Esophagus muscularis mucosa (tissue), 4 donors: ENCODE data around the gene HOXD8. TPM values are rescaled to one million over a fixed set of nuclear protein-coding genes. Genes with fewer than 3 reads are reported as not detected.

Experiments used
- DNase-seq: peaks from one replicate; pipeline ENCODE4 v3.0.0-alpha.2; 2017; ENCODE audit errors: extremely low spot score
- H3K27ac ChIP-seq, 4 donors: fragments of 200-600 bp; sonication (generic); replicated peaks in 1 of 4; 1 replicate in 3 of 4; 2 replicates in 1 of 4; pipeline ENCODE4 v1.5.1; 2016 to 2019; ENCODE audit warnings: mild to moderate bottlenecking in 1 of 4
- H3K27me3 ChIP-seq, 4 donors: fragments of 200-600 bp; sonication (generic); one replicate each; pipeline versions ENCODE4 v1.5.1 to v1.6.0; 2016 to 2019
- H3K36me3 ChIP-seq, 4 donors: fragments of 200-600 bp; sonication (generic); one replicate each; pipeline ENCODE4 v1.5.1; 2016 to 2019
- H3K4me1 ChIP-seq, 4 donors: fragments of 200-600 bp; sonication (generic); one replicate each; pipeline ENCODE4 v1.5.1; 2016 to 2019
- H3K4me3 ChIP-seq, 4 donors: fragments of 200-600 bp; sonication (generic); 1 replicate in 2 of 4; 2 replicates in 2 of 4; pipeline ENCODE4 v1.5.1; 2016 to 2019; ENCODE audit warnings: mild to moderate bottlenecking in 4 of 4, moderate library complexity in 1 of 4
- H3K9me3 ChIP-seq, 4 donors: fragments of 200-600 bp; sonication (generic); 1 replicate in 3 of 4; 2 replicates in 1 of 4; pipeline ENCODE4 v1.5.1; 2016 to 2019
- EP300 ChIP-seq: sonication (generic); formaldehyde crosslinking; IDR thresholded peaks from one replicate; pipeline ENCODE4 v1.6.1; 2017; ENCODE audit warnings: antibody characterized with exemption
- POLR2A ChIP-seq: fragments of 450-650 bp; IDR thresholded peaks from one replicate; pipeline ENCODE4 v1.6.1; 2017; ENCODE audit warnings: antibody characterized with exemption, moderate library complexity, mild to moderate bottlenecking, low read depth
- POLR2AphosphoS5 ChIP-seq, 2 donors: sonication (generic); formaldehyde crosslinking; IDR thresholded peaks; one replicate each; pipeline ENCODE4 v1.6.1; 2017; ENCODE audit warnings: antibody characterized with exemption in 2 of 2
- WGBS: methylation state at CpG from one replicate; pipeline ENCODE4 v1.1.5; 2018; 5-methylcytosine and 5-hydroxymethylcytosine counted together
- intact Hi-C: fragments of 100-400 bp; cut with DNase I; formaldehyde crosslinking; loops from one replicate; pipeline ENCODE4 v1.15.1; 2023
- total RNA-seq, 4 donors: library from RNA; depleted of rRNA; stranded (reverse); fragments of >200 nt; gene quantifications; one replicate each; pipeline versions ENCODE4 v1.1.0 to v1.2.1, GENCODE V29; 2016
- TF ChIP-seq, protein P1 (sequence below), 3 experiments: fragments of 200-600 bp in 2 of 3; fragments of 450-650 bp in 1 of 3; sonication (generic) in 2 of 3; IDR thresholded peaks; one replicate each; pipeline ENCODE4 v1.5.1; 2017 to 2019; ENCODE audit warnings: antibody characterized with exemption in 3 of 3, mild to moderate bottlenecking in 2 of 3, moderate library complexity in 1 of 3

The HOXD8 gene
- total RNA-seq, 4 donors from 2014 or later: 3.7 to 4.8 (median 4.3) TPM

DNA sequence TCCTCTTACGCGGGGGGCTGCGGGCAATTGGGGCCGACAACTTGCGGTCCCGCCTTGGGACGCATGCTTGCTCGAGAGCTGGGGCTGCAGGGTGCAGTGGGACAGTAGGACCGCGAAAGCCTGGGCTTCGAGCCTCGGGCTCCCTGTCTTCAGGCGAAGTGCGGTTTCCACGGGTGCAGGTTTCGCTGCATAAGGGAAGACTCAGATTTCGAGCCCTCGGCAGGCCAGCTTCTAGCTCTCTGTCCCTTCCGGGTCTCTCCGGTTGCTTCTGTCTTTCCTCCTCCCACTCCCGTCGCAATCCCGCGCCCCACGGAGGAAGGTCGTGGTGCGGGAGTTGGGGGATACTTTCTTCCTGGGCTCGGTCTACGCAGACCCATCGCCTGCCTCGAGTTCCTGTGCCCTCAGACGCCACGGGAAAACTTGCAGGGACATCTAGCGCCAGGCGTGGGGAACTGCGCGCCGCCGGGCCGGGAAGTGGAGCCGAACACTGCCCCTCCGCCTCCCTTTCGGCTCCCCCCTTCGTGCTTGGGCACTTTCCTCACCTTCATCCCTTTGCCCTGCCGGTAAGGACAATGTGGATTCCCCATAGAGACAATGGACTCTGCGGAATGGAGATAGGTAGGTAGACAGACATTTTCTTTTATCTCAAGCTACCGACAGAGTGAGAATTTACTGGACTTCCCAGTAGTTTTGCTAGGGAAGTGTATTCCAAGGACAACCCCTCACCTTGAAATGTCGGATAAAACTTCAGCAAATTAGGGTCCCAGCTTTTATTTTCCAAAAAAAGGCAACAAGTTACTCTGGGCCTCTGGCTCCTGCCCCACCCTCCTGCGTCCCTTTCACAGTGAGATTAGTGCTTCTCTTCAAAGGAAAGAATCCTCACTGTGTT is 41.2 kb upstream of the HOXD8 start:
- Histone ChIP-seq H3K4me3 (peak overlapping the region; percentile 24 to 52 (median 34)), H3K27me3 (peaks cover 8 to 100% (median 89%) of the 10 kb centered on the region in 4 donors), H3K9me3 (no peaks in the 10 kb centered on the region), H3K36me3 (no peaks in the 10 kb centered on the region), H3K4me1 (peaks cover 19 to 55% (median 53%) of the 10 kb centered on the region in 4 donors), H3K27ac (no peak overlapping the region)
- no peak for DNase-seq
- intact Hi-C loops: loop anchor here (10.0 kb wide), 1 partner anchor 1753 kb away; the partner anchor contains the start of gene SP9
- WGBS: 5% methylated on average over 28 of the region's 49 CpGs
- TF ChIP-seq EP300 (no peak), POLR2A (no peak), POLR2AphosphoS5 (IDR thresholded peaks at IDR 0.05) (peak in 1 of 2 donors; percentile 15)
- TF ChIP-seq, protein P1, sequence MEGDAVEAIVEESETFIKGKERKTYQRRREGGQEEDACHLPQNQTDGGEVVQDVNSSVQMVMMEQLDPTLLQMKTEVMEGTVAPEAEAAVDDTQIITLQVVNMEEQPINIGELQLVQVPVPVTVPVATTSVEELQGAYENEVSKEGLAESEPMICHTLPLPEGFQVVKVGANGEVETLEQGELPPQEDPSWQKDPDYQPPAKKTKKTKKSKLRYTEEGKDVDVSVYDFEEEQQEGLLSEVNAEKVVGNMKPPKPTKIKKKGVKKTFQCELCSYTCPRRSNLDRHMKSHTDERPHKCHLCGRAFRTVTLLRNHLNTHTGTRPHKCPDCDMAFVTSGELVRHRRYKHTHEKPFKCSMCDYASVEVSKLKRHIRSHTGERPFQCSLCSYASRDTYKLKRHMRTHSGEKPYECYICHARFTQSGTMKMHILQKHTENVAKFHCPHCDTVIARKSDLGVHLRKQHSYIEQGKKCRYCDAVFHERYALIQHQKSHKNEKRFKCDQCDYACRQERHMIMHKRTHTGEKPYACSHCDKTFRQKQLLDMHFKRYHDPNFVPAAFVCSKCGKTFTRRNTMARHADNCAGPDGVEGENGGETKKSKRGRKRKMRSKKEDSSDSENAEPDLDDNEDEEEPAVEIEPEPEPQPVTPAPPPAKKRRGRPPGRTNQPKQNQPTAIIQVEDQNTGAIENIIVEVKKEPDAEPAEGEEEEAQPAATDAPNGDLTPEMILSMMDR (IDR thresholded peaks at IDR 0.05): peak; percentile 56 to 84 (median 60)

DNA sequence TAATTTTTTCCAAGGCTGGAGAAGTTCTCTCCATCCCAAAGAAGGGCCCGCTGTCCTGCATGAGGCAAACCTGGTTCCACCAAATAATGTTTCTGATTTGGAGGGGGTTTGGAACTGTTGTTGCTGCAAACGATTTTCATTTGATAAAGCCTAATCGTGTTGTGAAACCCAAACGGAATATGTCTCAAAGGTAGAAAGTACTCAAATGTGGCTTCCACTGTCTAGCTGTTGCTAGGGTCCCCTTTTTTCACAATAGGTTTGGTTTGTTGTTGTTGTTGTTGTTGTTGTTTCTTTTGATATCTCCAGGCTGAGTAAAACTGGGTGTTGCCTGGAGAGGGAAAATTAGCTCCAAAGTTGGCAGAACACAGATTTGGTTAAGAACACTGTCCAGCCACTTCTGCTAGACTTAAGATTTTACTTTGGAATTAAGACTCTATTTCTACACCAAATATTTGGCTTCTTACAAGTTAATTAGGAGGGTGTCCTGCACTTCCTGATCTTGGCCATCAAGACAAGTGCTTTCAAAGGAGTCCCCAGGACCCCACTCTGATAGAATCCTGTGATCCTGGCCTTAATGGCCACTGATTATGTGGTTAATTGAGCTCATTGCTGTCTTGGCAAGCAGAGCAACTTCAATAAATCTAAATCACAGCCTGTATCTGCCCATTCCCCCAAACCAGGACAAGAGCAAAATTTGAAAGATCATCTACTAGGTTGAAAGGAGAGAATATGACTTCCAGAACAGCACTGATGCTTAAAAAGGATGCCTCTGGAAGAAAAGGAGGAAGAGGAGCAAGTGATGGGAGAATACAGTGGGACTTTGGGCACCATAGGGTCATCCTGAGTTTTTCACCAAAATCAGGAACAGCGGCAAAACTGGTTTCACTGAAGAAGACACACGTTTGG is 40.3 kb upstream of the HOXD8 start:
- H3K36me3 ChIP-seq: no peaks in the 10 kb centered on the region
- H3K27ac ChIP-seq: no peak overlapping the region
- H3K27me3 ChIP-seq: peaks cover 8 to 100% (median 88%) of the 10 kb centered on the region in 4 donors
- TF ChIP-seq, protein P1 (IDR thresholded peaks at IDR 0.05): no peak
- no peak for TF ChIP-seq POLR2A
- 10% methylated on average over 6 of the region's 6 CpGs for WGBS
- H3K4me3 ChIP-seq: no peak overlapping the region
- no peak for DNase-seq
- peaks cover 21 to 54% (median 50%) of the 10 kb centered on the region in 4 donors for H3K4me1 ChIP-seq
- intact Hi-C loops: loop anchor here (10.0 kb wide), 1 partner anchor 1754 kb away; the partner anchor contains the start of gene SP9
- no peaks in the 10 kb centered on the region for H3K9me3 ChIP-seq

DNA sequence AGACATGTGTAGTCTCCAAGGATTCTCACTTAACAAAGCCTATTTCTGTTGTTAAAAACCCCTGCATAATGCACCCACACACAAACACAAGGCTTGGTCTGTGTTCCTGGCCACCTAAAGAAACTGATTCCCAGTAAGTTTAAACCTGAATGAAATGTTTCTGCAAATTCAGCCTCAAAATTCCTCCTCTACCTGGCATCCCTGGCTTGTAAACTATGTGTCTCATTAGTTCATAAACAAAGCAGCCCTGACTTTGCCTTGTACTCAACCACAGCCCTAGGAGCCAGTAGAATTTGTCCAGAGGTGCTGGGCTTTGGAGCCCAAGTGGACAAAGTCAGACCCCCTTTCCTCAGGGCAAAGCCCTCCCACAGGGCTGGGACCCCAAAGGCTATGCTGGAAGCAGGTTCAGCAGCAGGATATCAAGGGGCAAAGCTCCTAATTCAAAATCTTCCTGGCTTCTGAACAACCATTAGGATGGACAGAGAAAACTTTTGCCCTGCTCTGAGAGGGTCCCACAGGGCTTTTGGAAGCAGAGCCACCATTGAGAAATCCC is 39.6 kb upstream of the HOXD8 start:
- H3K9me3 ChIP-seq: no peaks in the 10 kb centered on the region
- TF ChIP-seq, protein P1 (IDR thresholded peaks at IDR 0.05): no peak
- TF ChIP-seq EP300 (no peak), POLR2A (no peak), POLR2AphosphoS5 (IDR thresholded peaks at IDR 0.05) (no peak)
- no peak overlapping the region for H3K27ac ChIP-seq
- H3K4me3 ChIP-seq: no peak overlapping the region
- peaks cover 21 to 48% (median 45%) of the 10 kb centered on the region in 4 donors for H3K4me1 ChIP-seq
- no peak for DNase-seq
- H3K36me3 ChIP-seq: no peaks in the 10 kb centered on the region
- H3K27me3 ChIP-seq: peaks cover 8 to 100% (median 89%) of the 10 kb centered on the region in 4 donors
- intact Hi-C loops: loop anchor here (10.0 kb wide), 1 partner anchor 1755 kb away; the partner anchor contains the start of gene SP9

DNA sequence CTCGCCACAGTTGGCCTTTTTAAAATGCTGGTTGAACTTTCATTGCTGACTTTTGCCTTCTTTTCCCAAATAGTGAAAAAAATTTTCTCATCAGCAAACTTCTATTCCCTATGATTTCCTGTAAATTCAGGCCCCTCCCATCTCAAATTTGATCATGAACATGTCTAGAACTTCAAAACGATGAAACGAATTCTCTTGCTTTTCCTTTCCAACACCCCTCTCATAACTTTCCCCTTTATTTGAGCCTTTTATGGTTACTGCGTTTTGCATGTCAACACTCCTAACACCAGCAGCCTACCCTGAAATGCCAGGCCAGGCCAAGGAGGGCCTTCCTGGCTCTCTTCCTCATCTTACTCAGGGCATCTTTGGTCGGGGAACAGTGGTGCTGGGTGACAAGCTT is 38.6 kb upstream of the HOXD8 start:
- Histone ChIP-seq H3K4me1 (peaks cover 20 to 39% (median 36%) of the 10 kb centered on the region in 4 donors), H3K27me3 (peaks cover 8 to 100% (median 89%) of the 10 kb centered on the region in 4 donors), H3K36me3 (no peaks in the 10 kb centered on the region), H3K4me3 (no peak overlapping the region), H3K27ac (no peak overlapping the region), H3K9me3 (no peaks in the 10 kb centered on the region)
- intact Hi-C loops: no loop called here
- WGBS: 29% methylated on average over 5 of the region's 5 CpGs
- DNase-seq: no peak
- TF ChIP-seq POLR2AphosphoS5 (IDR thresholded peaks at IDR 0.05) (no peak), EP300 (no peak), POLR2A (no peak)
- TF ChIP-seq, protein P1 (IDR thresholded peaks at IDR 0.05): no peak
